ENCODE measurements around the gene HAUS7.

Gene HAUS7

GRCh38 chrX:153507484-153508178, 37.3 kb upstream of the HAUS7 start:
- peak; percentile 59 for DNase-seq (ENCODE audit: low read depth)
- no peak overlapping the region for H3K4me3 ChIP-seq (ENCODE audit: control insufficient read depth, low read depth, low read length)
- peak; percentile 69 for TF ChIP-seq CTCF (conservative IDR thresholded peaks at IDR 0.05; ENCODE audit: control insufficient read depth, insufficient read depth, low read depth, low read length)

GRCh38 chrX:153505361-153505760, 35.0 kb upstream of the HAUS7 start:
- DNase-seq (ENCODE audit: low read depth) = no peak
- no peak for TF ChIP-seq CTCF (conservative IDR thresholded peaks at IDR 0.05; ENCODE audit: control insufficient read depth, insufficient read depth, low read depth, low read length)

GRCh38 chrX:153504445-153505016, 34.2 kb upstream of the HAUS7 start:
- no peak for TF ChIP-seq CTCF (conservative IDR thresholded peaks at IDR 0.05; ENCODE audit: control insufficient read depth, insufficient read depth, low read depth, low read length)
- no peak overlapping the region for H3K4me3 ChIP-seq (ENCODE audit: control insufficient read depth, low read depth, low read length)
- no peak for DNase-seq (ENCODE audit: low read depth)

More at GRCh38 chrX:153505361-153505760, 35.0 kb upstream of the HAUS7 start:
- H3K4me3 ChIP-seq (ENCODE audit: control insufficient read depth, low read depth, low read length) = no peak overlapping the region

GRCh38 chrX:153502796-153503195, 32.4 kb upstream of the HAUS7 start:
- TF ChIP-seq CTCF (conservative IDR thresholded peaks at IDR 0.05; ENCODE audit: control insufficient read depth, insufficient read depth, low read depth, low read length) = no peak
- no peak for DNase-seq (ENCODE audit: low read depth)
- no peak overlapping the region for H3K4me3 ChIP-seq (ENCODE audit: control insufficient read depth, low read depth, low read length)

- no peak for TF ChIP-seq CTCF (conservative IDR thresholded peaks at IDR 0.05; ENCODE audit: control insufficient read depth, insufficient read depth, low read depth, low read length)
- DNase-seq (ENCODE audit: low read depth) = no peak
- H3K4me3 ChIP-seq (ENCODE audit: control insufficient read depth, low read depth, low read length) = no peak overlapping the region
Measured at GRCh38 chrX:153502131-153502530, 31.8 kb upstream of the HAUS7 start.

GRCh38 chrX:153501530-153501929, 31.2 kb upstream of the HAUS7 start:
- no peak overlapping the region for H3K4me3 ChIP-seq (ENCODE audit: control insufficient read depth, low read depth, low read length)
- no peak for DNase-seq (ENCODE audit: low read depth)
- TF ChIP-seq CTCF (conservative IDR thresholded peaks at IDR 0.05; ENCODE audit: control insufficient read depth, insufficient read depth, low read depth, low read length) = no peak
